ENCODE measurements around the gene FOXB1.

- no peak for TF ChIP-seq POLR2A (IDR thresholded peaks at IDR 0.05; ENCODE audit: low read length)
- no peak for TF ChIP-seq GATA1 (IDR thresholded peaks at IDR 0.05; ENCODE audit: low read depth, low read length)
Observed at GRCh38 chr15:60012695-60013094, 8.6 kb downstream of the FOXB1 start.

All from erythroblast (primary cell).